ENCODE data around the gene SF3A1.
"Not testable (repeated sequence)": the region's sequence is repeated elsewhere in the genome, so short reads cannot be mapped to it uniquely, and the experiment has no call there.

Gene SF3A1, protein sequence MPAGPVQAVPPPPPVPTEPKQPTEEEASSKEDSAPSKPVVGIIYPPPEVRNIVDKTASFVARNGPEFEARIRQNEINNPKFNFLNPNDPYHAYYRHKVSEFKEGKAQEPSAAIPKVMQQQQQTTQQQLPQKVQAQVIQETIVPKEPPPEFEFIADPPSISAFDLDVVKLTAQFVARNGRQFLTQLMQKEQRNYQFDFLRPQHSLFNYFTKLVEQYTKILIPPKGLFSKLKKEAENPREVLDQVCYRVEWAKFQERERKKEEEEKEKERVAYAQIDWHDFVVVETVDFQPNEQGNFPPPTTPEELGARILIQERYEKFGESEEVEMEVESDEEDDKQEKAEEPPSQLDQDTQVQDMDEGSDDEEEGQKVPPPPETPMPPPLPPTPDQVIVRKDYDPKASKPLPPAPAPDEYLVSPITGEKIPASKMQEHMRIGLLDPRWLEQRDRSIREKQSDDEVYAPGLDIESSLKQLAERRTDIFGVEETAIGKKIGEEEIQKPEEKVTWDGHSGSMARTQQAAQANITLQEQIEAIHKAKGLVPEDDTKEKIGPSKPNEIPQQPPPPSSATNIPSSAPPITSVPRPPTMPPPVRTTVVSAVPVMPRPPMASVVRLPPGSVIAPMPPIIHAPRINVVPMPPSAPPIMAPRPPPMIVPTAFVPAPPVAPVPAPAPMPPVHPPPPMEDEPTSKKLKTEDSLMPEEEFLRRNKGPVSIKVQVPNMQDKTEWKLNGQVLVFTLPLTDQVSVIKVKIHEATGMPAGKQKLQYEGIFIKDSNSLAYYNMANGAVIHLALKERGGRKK

DNA sequence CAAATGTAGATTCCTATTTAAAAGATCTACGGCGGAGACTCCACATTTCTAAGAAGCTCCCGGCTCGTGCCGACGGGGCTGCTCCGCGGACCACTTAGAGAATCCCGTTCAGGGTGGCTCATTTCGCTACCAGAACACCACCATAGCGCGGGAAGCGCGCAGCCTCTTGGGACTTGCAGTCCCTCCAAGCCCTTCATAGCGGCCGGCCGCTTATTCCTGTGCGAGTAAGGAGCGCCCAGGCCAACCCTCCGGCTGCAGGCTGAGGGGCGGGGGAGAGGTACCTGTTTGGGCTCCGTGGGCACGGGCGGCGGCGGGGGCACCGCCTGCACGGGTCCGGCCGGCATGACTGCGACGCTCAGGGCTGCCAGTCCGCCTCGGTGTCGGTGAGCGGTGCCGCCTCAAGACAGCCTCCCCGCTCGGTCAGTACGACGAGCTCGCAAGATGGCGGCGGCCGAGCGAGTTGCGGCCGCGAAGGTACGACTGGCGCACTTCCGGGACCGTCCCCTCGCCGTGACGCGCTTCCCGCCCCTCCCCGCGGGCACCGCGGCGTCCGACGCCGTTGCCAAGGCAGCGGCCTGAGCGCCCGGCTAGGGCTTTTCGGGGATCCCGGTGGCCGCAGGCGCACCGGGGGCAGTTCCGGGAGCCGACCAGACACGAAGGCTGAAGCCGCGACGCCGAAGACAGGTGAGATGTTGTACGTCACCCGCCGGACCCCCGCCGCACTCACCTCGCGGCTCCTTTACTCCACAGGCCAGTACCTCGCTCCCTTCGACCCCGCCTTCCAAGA lies at the start of gene SF3A1, which contains the start of gene CCDC157:
Gene SF3A1 (minus strand): TSS at position 446 of the 787 bp plus-strand sequence. CDS start 102 bp downstream, at position 344.
Gene CCDC157 (plus strand): TSS at position 559 of the 787 bp plus-strand sequence. CDS start 8,994 bp downstream, outside the sequence.
- DNase-seq = peak; percentile 89

DNA sequence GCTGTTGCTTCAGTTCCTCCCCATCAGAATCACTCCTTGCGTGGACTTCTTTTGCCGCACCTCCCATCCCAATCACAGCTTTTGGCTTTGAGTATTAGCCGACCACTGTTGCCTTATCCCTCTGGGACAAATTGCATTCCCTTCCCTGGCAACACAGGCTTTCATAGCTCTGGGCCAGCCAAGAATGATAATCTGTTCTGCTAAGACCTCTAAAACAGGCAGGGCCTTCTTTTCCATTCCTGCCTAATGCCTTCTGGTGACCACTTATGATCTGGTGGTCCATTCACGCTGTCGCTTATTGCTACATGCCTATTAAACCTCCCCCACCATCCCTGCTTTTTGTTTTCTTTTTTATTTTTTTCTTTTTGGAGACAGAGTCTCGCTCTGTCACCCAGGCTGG lies 49.7 kb upstream of the SF3A1 start:
- DNase-seq = no peak

DNA sequence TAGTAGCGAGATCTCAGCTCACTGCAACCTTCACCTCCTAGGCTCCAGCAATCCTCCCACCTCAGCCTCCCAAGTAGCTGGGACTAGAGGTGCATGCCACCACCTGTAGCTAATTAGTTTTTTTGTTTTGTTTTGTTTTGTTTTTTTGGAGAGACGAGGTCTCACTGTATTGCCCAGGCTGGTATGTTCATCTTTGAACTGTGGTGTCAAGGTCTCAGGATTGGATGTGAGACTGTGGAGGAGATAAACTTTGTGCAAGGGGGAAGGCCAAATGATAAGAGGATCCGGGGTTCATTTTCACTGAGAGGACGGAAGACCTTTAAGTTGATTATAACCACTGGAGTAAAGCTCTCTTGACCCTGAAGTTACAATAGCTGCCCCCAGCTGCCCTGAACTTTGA lies 49.0 kb upstream of the SF3A1 start:
- DNase-seq = no peak

DNA sequence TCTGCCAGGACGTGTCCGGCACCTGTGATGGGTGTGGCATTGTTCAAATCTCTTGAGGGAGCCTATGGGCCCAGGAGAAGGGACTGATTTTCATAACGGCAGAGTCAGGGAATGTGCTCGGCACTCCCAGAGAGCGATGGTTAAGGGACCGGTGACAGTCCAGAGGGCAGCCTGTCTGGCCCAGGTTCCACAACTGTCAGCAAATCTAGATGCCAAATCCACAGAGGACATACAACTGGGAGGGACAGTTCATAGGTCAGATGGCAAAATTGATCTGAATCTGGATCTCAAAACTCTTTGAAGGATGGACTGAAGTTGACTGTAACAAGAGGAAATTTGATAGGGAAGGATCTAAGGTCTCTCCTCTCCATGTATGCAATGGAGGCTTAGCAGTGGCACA lies 47.6 kb upstream of the SF3A1 start:
- no peak for DNase-seq

DNA sequence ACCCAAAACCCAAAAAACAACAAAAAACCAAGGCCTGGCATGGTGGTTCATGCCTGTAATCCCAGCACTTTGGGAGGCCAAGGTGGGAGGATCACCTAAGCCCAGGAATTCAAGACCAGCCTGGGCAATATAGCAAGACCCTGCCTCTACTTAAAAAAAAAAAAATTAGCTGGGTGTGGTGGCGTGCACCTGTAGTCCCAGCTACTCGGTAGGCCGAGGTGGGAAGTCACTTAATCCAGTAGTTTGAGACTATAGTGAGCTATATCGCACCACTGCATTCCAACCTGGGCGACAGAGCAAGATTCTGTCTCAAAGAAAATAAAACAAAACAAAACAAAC lies 46.0 kb upstream of the SF3A1 start:
- not testable (repeated sequence) for DNase-seq

DNA sequence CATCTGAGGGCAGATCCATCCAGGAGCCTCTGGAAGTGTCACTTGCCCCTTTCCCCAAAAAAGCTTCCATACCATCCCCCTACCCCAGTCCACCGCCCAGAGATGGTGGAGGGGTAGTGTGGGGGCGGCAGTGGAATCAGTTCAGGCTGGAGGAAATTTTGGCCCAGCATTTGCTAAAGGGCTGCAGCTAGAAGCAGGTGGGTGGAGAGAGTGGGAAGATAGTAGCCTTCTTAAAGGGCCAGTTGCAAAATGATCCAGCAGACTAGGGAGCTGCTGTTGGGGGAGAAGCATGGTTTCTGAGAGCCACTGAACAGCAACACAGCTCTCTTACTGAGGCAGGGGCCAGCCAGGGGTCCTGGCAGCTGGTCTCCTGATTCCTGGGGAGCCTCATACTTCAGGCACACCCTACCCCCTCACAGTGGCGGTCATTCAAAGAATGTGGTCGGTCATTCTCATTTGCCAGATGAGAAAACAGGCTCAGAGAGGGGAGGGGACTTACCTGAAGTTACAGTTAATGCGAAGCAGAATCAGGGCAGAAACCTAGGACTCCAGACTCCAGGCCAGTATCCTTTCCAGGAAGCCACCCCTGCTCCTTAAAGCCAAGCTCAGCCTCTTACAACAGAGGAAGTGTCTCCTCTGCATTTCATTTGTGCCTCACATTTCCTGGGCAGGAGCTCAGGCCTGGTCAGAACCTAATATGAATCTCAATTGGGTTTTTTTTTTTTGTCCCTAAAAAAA lies 45.5 kb upstream of the SF3A1 start:
- DNase-seq = no peak

DNA sequence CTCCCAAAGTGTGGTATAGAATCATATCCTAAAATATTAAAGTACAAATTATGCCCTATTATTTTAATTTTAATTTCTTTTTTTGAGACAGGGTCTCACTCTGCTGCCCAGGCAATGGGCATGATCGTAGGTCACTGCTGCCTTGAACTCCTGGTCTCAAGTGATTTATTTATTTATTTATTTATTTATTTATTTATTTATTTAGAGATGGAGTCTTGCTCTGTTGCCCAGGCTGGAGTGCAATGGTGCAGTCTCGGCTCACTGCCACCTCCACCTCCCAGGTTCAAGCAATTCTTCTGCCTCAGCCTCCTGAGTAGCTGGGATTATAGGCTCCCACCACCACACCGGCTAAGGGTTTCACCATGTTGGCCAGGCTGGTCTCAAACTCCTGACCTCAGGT lies 44.3 kb upstream of the SF3A1 start:
- not testable (repeated sequence) for DNase-seq

DNA sequence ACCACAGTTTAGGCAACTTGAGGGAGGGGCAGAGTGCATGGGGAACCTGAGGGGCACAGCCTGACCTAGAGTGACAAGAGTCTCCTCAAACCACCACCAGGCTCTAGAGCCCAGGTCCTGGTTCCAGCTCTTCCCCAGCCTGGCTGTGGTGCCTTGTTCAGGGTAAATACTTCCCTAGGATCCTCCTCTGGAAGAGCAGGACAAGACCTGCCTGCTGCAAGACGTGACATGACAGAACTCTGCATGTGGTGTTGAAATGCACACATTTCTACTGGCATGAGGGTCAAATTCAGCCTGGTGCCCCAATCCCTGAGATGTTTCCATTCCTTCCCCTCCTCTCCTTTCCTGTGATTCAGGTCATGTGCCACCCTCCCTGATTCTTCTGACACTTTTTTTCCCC lies 43.5 kb upstream of the SF3A1 start:
- DNase-seq = no peak

DNA sequence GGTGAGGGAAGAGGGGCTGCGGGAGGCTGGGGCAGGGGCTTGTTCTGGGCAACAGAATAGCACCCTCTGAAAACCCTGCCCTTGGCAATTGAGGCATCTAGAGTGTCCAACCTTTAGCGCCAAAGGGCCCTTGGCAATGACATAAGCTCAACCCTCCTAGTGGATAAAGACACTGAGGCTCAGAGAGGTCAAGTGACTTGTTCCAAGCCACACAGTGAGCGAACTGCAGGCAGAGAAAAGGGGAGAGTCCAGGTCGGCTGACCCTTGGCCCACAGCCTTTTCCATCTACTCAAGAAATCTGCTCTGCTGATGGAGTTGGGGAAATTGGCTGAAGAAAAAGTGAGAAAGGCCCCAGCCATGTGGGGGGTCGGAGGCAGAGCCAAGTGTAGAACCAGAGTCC lies 43.0 kb upstream of the SF3A1 start:
- no peak for DNase-seq

DNA sequence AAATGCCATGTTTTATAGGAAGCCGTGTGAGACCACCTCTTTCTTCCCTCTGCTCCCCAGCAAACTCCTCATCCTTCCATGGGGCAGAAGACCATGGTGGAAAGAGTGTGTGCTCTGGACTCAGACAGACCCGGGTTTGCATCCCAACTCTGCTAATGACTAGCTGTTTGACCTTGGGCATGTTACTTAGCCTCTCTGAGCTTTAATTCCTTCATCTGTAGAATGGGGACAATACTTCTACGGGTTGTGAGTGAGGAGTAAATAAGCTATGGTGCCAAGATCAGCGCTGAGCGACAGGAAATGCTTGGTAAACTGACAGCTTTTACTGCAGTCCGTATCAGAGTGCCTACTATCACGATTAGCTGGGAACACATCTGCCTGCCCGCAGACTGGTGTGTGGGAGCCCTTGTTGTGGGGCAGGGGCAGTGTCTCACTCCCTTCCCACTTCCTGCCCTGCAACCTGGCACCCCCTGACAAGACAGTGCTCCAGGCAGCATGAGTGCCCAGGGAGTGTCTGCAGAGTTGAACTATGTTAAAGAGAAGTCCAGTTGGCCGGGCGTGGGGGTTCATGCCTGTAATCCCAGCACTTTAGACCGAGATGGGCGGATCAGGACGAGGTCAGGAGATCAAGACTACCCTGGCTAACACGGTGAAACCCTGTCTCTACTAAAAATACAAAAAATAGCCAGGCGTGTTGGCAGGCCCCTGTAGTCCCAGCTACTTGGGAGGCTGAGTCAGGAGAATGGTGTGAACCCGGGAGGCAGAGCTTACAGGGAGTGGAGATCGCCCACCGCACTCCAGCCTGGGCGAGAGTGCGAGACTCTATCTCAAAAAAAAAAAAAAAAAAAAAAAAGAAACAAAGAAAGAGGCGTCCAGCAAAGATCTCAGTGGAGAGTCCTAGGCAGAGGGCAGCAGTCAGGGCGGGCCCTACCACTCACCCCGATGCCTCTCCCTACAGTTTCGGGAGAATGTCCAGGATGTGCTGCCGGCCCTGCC lies 42.3 kb upstream of the SF3A1 start:
- DNase-seq = no peak

DNA sequence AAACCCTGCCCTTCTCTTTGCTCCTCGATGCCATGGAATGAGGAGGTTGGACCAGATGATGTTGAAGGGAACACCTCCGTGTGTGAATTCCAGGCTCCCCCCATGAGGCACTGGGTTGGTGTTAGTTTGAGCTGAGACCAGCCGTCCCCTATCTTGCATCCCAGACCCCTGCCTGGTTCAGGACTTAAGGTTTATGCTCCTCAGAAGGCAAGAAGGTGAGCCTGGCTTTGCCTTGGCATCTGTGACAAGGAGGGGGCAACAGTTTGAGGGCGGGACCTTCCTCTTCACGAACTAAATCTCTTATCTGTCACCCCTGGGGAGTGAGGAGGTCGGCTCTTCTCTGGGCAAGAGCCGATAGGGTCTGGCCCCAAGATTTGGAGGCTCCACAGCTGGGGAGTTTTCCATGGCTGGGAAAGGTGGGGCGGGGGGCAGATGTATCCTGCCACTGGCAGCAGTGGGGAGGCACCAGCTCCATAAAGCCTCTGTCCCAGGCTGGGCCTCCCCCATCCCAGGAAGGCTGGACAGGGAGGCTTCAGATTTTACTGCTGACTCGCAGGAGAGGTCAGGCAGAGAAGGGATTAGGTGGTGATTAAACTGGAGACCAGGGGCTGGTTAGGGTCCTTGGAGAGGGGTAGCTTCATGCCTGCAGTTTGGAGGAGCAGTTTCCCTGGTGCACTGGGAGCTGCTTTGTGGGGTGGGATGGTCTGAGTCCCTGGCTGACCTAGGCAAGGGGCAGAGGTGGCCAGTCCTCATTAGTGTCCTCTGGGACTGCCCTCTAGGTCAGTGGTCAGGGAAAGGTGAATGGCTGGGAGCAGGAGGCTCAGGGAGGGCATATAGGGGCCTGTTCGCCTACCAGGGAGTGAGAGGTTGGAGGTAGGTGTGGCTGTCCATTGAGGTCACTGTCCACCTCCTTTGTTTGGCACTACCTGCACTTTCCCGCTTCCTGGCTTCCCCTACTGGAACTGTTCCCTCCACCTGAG lies 41.3 kb upstream of the SF3A1 start:
- no peak for DNase-seq

DNA sequence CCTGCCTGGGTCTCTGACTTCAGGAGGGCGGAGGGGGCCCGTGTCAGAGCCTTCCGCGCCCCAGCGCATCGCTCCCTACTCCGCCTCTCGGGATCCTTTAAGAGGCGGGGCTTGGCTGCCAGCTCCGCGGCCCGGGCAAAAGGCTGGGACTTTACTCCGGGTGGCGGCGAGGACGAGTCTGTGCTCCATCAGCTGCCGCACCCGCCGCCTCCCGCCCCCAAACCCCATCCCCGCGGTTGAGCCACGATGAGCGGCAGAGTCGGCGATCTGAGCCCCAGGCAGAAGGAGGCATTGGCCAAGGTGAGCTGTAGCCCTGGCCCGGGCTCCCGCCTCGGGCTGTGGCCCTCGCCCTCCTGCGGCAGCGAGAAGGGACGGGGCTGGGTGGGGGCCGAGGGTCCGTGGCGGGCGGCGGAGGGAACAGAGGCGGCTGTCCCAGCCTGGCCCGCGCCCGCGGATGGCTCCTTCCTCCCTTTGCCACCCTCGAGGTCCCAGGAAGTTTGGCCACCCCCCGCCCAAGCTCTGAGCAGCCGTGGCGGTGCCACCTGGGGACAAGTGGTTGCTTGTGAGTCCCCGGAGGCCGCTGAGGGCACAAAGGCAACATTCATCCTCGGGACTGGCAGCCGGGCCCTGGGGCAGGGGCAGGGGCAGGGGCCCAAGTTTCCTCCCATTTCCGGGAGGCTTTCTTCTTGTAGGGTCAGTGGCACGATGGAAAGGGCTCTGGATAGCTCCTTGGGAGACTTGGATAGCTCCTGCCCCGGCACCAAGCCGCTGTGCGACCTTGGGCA lies 40.4 kb upstream of the SF3A1 start, which contains the start of gene SEC14L2:
Gene SEC14L2 (plus strand): TSS at position 148 of the 785 bp plus-strand sequence. CDS start 99 bp downstream, at position 247.
- DNase-seq = peak; percentile 71

DNA sequence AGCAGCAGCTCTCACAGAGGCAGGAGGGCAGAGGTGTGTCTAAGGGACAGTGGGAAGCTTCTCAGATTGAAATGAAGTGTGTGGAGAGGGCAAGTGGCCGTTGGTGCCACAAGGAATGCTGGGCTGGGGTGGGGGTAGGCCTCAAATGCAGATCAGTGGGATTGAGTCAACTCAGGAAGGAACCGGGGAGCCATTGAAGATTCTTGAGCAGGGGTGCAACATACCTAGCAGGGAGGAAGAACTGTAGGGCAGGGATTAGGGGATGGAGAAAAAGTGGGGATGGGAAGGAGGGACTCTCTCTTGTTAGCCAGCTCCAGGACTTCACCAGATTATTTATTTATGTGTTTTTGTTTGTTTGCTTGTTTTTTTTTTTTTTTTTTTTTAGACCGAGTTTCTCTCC lies 37.2 kb upstream of the SF3A1 start:
- no peak for DNase-seq

DNA sequence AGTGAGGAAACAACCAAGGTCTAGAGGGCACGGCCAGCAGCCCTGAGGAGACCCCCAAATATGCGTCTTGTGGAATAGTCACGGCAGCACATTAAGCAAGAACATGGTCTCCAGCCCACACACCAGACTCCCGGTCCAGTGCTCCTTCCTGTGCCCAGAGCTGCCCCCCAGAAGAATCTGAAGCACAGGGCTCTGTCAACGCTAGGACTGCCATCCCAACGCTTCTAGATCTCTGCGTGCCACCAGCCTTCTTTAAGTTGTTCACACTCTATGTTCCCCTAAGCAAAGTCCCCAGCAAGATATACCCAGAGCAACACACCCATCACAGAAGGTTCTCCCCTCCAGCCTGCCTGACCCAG lies 36.6 kb upstream of the SF3A1 start:
- no peak for DNase-seq

DNA sequence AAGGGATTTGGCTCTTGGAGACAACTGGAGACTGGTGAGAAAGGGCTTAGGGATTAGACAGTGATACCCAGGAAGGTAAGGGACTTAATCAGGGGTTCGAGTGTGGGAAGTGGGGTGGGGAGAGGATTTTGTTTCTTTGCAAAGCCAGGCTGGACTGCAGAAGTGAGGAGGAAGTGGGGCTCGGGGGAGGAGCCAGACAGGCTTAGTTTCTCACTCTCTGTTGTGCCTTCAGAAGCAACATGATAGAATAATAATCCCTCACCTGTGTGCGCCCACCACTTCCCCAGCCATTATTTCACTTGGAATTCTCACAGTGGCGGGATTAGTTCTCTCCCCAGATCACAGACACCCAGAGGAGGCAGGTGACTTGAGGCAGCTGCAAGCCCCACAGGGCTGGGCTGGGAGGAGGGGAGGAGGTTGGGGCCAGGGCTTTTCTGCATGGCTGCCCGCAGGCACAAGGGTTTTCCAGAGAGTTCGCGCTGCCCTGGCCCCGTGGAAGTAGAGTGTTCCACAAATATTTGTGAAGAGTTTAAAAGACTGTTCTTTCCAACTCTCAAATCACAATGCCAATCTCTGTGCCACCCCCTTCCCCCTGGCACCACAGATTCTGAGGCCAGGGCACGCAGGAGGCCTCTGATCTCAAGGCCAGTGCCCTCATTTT lies 36.1 kb upstream of the SF3A1 start:
- no peak for DNase-seq

DNA sequence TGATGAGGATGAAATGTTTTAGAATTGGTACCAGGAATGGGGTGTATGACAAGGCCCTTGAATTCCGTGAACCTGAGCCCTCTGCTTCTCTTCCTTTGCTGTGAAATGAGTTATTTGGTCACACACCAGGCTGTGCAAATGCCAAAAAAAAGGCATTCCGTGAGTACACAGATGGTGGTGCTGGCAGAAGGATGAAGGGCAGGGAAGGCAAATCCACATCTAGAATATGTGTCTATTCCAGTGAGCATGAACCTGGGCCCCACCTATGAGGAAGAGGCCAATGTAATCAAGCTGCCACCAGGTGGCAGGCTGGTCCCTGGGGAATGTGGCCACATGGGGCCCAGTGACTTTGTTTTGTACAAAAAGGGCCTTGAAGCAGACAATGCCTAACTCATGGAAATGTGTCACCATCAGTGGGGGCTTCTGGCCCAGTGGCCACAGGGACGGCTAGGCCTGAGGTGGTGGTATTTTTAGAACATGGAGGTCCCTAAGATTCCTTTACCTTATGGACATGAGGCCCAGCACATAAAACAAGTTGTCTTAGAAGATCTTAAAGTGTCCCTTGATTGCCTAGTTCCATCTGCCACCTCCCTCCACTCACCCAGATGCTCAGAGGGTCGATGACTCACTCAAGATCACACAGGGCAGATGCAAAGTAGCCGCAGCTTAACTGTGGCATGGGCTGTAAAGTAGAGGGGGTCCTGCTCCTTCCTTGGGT lies 34.4 kb upstream of the SF3A1 start:
- DNase-seq = peak; percentile 83

DNA sequence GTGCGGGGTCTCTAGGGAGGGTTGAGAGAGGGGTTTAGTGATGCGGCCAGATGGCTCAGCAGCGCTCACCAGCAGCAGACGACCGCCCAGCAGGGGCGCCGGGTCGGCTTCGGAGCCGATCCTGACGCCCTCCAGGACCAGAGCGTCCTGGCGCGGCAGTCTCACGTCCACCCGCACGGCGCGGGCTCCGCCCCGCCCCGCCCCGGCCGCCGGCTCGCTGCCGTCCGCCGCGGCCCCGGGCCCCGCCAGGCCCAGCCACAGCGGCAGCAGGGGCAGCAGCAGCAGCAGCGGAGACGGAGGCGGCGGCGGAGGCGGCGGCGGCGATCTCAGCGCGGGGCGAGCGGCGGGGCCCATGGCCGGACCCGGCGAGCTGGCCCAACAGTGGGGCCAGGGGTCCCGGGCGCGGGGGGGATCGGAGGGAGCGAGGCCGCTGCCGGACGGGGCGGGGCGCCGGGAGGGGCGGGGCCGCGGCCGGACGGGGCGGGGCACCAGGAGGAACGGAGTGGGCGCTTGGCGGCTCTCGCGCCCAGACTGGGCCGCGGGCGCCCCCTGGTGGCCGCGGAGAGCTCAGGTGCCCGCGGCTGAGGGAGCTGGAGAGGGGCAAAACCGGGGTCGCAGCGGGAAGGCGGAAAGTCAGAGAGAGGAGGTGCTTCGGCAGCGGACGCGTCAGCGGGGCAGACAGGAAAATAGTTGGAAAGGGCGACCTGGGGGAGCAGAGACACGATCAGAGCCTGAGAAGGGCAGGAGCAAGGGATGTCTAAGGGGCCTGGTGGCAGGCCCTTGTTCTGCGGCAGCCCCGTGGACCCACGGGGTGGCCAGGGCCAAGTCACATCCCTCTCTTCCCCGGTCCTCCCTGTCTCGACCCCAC lies 30.5 kb upstream of the SF3A1 start, which contains the start of gene RNF215:
Gene RNF215 (minus strand): TSS at position 452 of the 868 bp plus-strand sequence. CDS start 98 bp downstream, at position 354.
- DNase-seq = peak; percentile 77

All from stimulated activated CD4-positive, alpha-beta T cell treated with anti-CD3 and anti-CD28 coated beads, Interleukin-4, amount 100 ng/mL, for 24 hours (primary cell).